ENCODE results near the gene PABPN1. TPM values are rescaled to one million over a fixed set of nuclear protein-coding genes. Genes with fewer than 3 reads are reported as not detected.
A peak's percentile ranks its signal among the peaks of the same experiment; 100 is the strongest.
"Not testable (repeated sequence)": the region's sequence is repeated elsewhere in the genome, so short reads cannot be mapped to it uniquely, and the experiment has no call there.

PABPN1 gene
- 100 to 1,000 TPM; 280 to 289 TPM for total RNA-seq

- Mint-ChIP-seq H3K4me3 (peak within 1 kb of the TSS; percentile 93), H3K27ac (peak within 1 kb of the TSS; percentile 97), H3K4me1 (peaks cover 23% of the 10 kb centered on the region), H3K36me3 (peaks cover 23% of the 10 kb centered on the region), H3K27me3 (no peaks in the 10 kb centered on the region), H3K9me3 (peaks cover 1% of the 10 kb centered on the region)
- DNase-seq, result peak; percentile 97
These were observed at the start of gene PABPN1 for GRCh38 chr14:23320584-23321571. PABPN1 (plus strand) TSS chr14:23321457; CDS start chr14:23321470, 13 bp downstream.

DNA sequence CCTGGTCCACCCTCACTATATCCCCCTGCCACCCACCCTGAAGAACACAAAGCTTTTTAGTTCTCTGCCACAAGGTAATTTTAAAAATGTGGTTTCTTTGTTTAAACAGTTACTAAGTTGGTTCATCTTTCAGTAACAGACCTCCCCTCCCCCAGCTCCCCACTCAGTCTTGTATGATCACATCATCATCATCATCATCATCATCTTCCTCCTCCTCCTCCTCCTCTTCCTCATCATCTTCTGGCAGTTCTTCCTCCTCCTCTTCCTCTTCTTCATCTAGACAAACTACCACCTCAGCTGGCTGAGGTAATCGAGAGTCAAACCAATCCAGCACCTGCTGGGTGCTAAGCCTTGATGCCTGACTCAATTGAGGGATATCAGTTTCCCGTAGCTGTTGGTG lies 45.8 kb upstream of the PABPN1 start:
- DNase-seq, result no peak
- Mint-ChIP-seq H3K4me1 (peaks cover 2% of the 10 kb centered on the region), H3K4me3 (no peak overlapping the region), H3K27me3 (no peaks in the 10 kb centered on the region), H3K9me3 (no peaks in the 10 kb centered on the region), H3K27ac (no peak overlapping the region), H3K36me3 (peaks cover 17% of the 10 kb centered on the region)

DNA sequence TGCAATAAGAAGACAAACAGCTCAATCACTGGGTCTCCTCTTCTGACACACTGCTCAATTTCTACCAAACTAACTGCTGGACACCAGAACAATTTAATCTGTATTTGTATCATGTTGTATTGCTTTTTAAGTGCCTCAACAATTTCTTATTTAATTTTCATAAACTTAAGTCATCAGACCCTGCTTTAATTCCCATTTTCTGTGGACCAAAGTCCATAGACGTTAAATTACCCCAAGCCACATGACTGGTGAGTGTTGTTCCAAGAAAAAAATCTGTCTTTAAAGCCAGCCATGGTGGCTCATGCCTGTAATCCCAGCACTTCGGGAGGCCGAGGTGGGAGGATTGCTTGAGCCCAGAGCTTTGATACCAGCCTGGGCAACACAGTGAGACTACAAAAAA lies 44.1 kb upstream of the PABPN1 start:
- Mint-ChIP-seq H3K27ac (no peak overlapping the region), H3K4me1 (peaks cover 5% of the 10 kb centered on the region), H3K36me3 (peaks cover 17% of the 10 kb centered on the region), H3K27me3 (no peaks in the 10 kb centered on the region), H3K9me3 (no peaks in the 10 kb centered on the region), H3K4me3 (no peak overlapping the region)
- no peak for DNase-seq

DNA sequence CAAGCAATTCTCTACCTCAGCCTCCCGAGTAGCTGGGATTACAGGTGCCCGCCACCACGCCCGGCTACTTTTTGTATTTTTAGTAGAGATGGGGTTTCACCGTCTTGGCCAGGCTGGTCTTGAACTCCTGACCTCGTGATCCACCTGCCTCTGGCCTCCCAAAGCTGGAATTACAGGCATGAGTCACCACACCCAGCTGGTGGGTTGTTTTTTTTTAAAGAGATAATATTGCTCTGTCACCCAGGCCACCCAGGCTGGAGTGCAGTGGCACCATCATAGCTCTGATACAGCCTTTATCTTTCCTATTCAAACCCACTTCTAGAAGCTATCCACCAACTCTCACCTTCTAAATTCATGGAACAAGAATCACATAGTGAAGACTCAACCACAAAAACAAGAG lies 43.3 kb upstream of the PABPN1 start:
- H3K36me3 Mint-ChIP-seq, result peaks cover 19% of the 10 kb centered on the region
- H3K4me1 Mint-ChIP-seq, result peaks cover 12% of the 10 kb centered on the region
- not testable (repeated sequence) for H3K4me3 Mint-ChIP-seq, H3K27me3 Mint-ChIP-seq, DNase-seq, H3K9me3 Mint-ChIP-seq, H3K27ac Mint-ChIP-seq

- no peak overlapping the region for H3K4me3 Mint-ChIP-seq
- no peak for DNase-seq
- H3K27me3 Mint-ChIP-seq, result no peaks in the 10 kb centered on the region
- no peaks in the 10 kb centered on the region for H3K9me3 Mint-ChIP-seq
- H3K27ac Mint-ChIP-seq, result no peak overlapping the region
- H3K4me1 Mint-ChIP-seq, result peaks cover 22% of the 10 kb centered on the region
- peaks cover 21% of the 10 kb centered on the region for H3K36me3 Mint-ChIP-seq
These were observed 40.0 kb upstream of the PABPN1 start for GRCh38 chr14:23281247-23281646.

DNA sequence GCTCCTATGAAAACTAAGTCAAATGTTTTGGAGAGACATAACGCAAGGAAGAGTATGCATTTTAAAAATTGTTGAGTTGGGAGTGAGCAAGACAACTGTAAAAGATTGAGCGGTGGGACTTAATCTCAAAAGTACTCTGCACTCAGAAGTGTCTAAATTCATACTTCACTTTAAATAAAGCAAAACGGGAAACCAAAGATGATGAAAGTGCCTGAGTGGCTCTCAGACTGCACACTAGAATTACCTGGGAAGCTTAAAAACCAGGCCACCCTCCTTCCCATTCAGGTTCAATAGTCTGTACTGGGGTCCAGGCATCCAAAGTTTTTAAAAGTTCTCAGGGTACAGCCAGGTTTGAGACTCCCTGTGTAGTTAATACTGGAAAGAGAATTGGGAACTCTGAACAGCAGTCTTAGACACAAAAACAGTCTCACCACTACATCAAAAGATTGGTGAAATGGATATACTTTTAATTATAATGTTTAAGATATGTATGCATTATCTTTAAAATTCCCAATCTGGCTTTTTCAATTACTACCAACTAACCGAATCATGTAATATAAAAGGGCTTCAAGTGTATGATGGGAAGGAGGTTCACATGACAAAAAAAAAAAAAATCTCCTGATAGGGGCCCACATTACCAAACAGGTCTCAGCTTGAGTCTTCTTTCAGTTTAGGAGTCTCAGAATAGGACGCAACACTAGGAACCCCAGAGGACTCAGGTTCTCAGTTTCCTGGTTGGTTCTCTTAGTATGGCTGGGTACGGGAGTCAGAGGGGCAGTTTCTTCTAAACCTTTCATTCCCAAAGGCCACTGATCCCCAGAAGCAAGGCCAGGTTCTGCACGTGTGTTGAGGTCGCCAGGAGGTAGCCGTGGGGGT lies 36.4 kb upstream of the PABPN1 start:
- Mint-ChIP-seq H3K27ac (peak overlapping the region; percentile 96), H3K27me3 (no peaks in the 10 kb centered on the region), H3K4me1 (peaks cover 25% of the 10 kb centered on the region), H3K9me3 (no peaks in the 10 kb centered on the region), H3K36me3 (peaks cover 16% of the 10 kb centered on the region), H3K4me3 (peak overlapping the region; percentile 91)
- DNase-seq, result no peak

DNA sequence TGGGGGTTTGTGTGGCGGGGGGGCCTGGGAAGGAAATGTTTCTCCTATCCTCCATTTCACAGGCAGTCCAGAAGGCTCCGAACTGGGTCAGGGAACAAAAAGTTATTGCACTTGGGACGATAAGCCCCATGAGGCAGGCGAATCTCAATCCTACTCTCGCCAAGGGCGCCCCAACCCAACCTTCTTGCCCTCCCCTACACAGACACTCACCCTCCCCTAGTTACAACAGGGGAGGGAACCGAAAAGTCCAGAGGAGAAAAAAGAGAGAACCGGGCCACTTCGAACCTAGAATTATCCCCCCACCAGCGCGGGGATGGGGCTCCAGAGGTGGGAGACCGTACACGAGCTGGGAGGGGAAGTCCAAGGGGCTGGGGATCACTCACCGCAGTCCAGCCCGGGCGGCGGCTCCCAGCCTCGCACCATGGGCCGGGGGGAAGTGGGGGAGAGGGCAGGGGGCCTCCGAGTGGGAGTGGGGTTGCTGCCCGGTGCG lies 35.7 kb upstream of the PABPN1 start:
- no peaks in the 10 kb centered on the region for H3K27me3 Mint-ChIP-seq
- no peaks in the 10 kb centered on the region for H3K9me3 Mint-ChIP-seq
- peaks cover 16% of the 10 kb centered on the region for H3K36me3 Mint-ChIP-seq
- peak overlapping the region; percentile 91 for H3K4me3 Mint-ChIP-seq
- DNase-seq, result no peak
- H3K4me1 Mint-ChIP-seq, result peaks cover 25% of the 10 kb centered on the region
- H3K27ac Mint-ChIP-seq, result peak overlapping the region; percentile 96

GRCh38 chr14:23286020-23286901 lies 35.0 kb upstream of the PABPN1 start, which contains the start of gene HOMEZ:
HOMEZ (minus strand) TSS chr14:23286132; CDS start chr14:23285952, 180 bp downstream.
- Mint-ChIP-seq H3K9me3 (no peaks in the 10 kb centered on the region), H3K4me1 (peaks cover 25% of the 10 kb centered on the region), H3K4me3 (peak within 1 kb of the TSS; percentile 91), H3K27me3 (no peaks in the 10 kb centered on the region), H3K27ac (peak within 1 kb of the TSS; percentile 96), H3K36me3 (peaks cover 16% of the 10 kb centered on the region)
- DNase-seq, result peak; percentile 99

DNA sequence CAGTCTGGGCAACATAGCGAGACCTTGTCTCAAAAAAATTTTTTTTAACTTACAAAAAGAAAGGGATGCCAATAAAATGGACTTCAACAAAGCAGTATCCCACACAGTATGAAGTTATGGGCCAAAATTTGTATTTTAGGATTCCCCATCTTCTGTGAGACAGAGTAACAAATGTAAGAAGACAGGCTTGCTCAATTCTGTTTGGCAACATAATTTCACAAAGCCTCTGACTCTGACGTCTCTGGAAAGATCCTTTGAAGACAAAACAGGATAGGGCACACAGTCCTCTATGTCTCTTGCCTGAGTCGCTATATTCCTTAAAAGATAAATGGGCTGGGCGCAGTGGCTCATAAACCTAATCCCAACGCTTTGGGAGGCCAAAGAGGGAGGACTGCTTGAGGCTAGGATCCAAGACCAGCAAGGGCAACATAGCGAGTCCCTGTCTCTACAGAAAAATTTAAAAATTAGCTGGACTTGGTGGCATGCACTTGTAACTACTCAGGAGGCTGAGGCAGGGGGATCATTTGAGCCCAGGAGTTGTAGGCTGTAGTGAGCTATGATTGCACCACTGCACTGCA lies 34.3 kb upstream of the PABPN1 start:
- peak overlapping the region; percentile 91 for H3K4me3 Mint-ChIP-seq
- H3K27me3 Mint-ChIP-seq, result no peaks in the 10 kb centered on the region
- H3K27ac Mint-ChIP-seq, result peak overlapping the region; percentile 86
- peaks cover 16% of the 10 kb centered on the region for H3K36me3 Mint-ChIP-seq
- H3K9me3 Mint-ChIP-seq, result no peaks in the 10 kb centered on the region
- no peak for DNase-seq
- peaks cover 24% of the 10 kb centered on the region for H3K4me1 Mint-ChIP-seq

- Mint-ChIP-seq H3K27ac (no peak overlapping the region), H3K9me3 (no peaks in the 10 kb centered on the region), H3K4me3 (no peak overlapping the region), H3K4me1 (peaks cover 16% of the 10 kb centered on the region), H3K27me3 (no peaks in the 10 kb centered on the region), H3K36me3 (peaks cover 10% of the 10 kb centered on the region)
- DNase-seq, result peak; percentile 49
These were observed 26.3 kb upstream of the PABPN1 start for GRCh38 chr14:23294734-23295561.

- Mint-ChIP-seq H3K9me3 (no peaks in the 10 kb centered on the region), H3K4me1 (peaks cover 24% of the 10 kb centered on the region), H3K36me3 (peaks cover 17% of the 10 kb centered on the region), H3K27ac (no peak overlapping the region), H3K4me3 (no peak overlapping the region), H3K27me3 (no peaks in the 10 kb centered on the region)
- no peak for DNase-seq
These were observed 25.1 kb upstream of the PABPN1 start for GRCh38 chr14:23296012-23296777.

DNA sequence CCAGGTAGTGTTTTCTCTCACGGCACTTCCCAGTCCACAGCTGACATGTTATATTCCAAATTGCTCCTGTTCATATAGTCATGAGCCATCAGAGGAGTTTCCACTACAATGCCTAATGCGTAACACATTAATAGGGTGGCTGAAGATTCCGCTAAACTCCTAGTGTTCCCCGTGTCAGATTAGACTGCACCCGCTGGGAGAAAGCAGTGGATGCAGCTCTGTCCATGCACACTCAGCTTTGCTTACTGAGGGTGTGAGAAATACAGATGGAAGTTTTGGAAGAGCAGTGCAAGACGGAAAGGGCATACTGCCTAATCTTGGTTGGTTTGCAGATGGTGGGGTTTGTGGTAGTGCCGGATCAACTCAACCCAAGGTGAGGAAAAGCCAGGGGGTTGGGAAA lies 24.2 kb upstream of the PABPN1 start:
- Mint-ChIP-seq H3K27me3 (no peaks in the 10 kb centered on the region), H3K27ac (no peak overlapping the region), H3K36me3 (peaks cover 17% of the 10 kb centered on the region), H3K4me3 (no peak overlapping the region), H3K9me3 (no peaks in the 10 kb centered on the region), H3K4me1 (peaks cover 24% of the 10 kb centered on the region)
- no peak for DNase-seq

Data from activated naive CD8-positive, alpha-beta T cell treated with anti-CD3 and anti-CD28 coated beads for 36 hours (primary cell).